Measurements from ENCODE around the gene P2RY14.

P2RY14 gene

GRCh38 chr3:151210676-151211381, 67.5 kb downstream of the P2RY14 start:
- no peak for DNase-seq

- DNase-seq, result no peak
Measured at GRCh38 chr3:151209654-151210053, 68.7 kb downstream of the P2RY14 start.

- DNase-seq, result no peak
Measured at GRCh38 chr3:151206201-151206600, 72.1 kb downstream of the P2RY14 start.

GRCh38 chr3:151205482-151205881, 72.9 kb downstream of the P2RY14 start:
- no peak for DNase-seq

GRCh38 chr3:151204530-151205402, 73.6 kb downstream of the P2RY14 start:
- DNase-seq, result no peak

- no peak for DNase-seq
Measured at GRCh38 chr3:151203051-151203420, 75.3 kb downstream of the P2RY14 start, which contains the start of gene GPR171. GPR171 (minus strand) TSS chr3:151203216; CDS start chr3:151199386, 3,830 bp downstream.

- no peak for DNase-seq
Measured at GRCh38 chr3:151201051-151201730, 77.2 kb downstream of the P2RY14 start.

- DNase-seq, result no peak
Measured at GRCh38 chr3:151200586-151200985, 77.8 kb downstream of the P2RY14 start.

- DNase-seq, result no peak
Measured at GRCh38 chr3:151199554-151200438, 78.5 kb downstream of the P2RY14 start.

GRCh38 chr3:151198849-151199248, 79.5 kb downstream of the P2RY14 start:
- DNase-seq, result no peak

GRCh38 chr3:151197981-151198767, 80.2 kb downstream of the P2RY14 start:
- DNase-seq, result peak; percentile 71

- no peak for DNase-seq
Measured at GRCh38 chr3:151197228-151197627, 81.1 kb downstream of the P2RY14 start.

- no peak for DNase-seq
Measured at GRCh38 chr3:151196434-151196833, 81.9 kb downstream of the P2RY14 start.

- DNase-seq, result no peak
Measured at GRCh38 chr3:151195826-151196225, 82.5 kb downstream of the P2RY14 start.

- no peak for DNase-seq
Measured at GRCh38 chr3:151192545-151192944, 85.8 kb downstream of the P2RY14 start.

GRCh38 chr3:151191095-151191494, 87.2 kb downstream of the P2RY14 start:
- DNase-seq, result no peak

- no peak for DNase-seq
Measured at GRCh38 chr3:151183265-151183671, 95.1 kb downstream of the P2RY14 start.

GRCh38 chr3:151182349-151183079, 95.8 kb downstream of the P2RY14 start:
- no peak for DNase-seq

GRCh38 chr3:151178208-151178845, 100.0 kb downstream of the P2RY14 start:
- no peak for DNase-seq

GRCh38 chr3:151175952-151176351, 102.4 kb downstream of the P2RY14 start:
- no peak for DNase-seq

Data from fibroblast of skin of right quadriceps (primary cell).